OCI-LY3 (cell line): ENCODE data around the gene FAM89B.

Experiments used
- H2AFZ ChIP-seq: fragments of 200-600, 300-600 bp; shearing (Covaris generic); 2 replicates; pipeline ENCODE4 v1.6.0; 2014; ENCODE audit warnings: antibody characterized with exemption, low read depth, low read length
- H3K27ac ChIP-seq: fragments of 200-600, 300-600 bp; sonication (generic); 2 replicates; pipeline ENCODE4 v1.5.1; 2014; ENCODE audit warnings: mild to moderate bottlenecking, low read length, moderate library complexity, mixed read lengths
- H3K27me3 ChIP-seq: fragments of 200-600, 300-600 bp; sonication (generic); 2 replicates; pipeline ENCODE4 v1.6.1; 2014; ENCODE audit warnings: low read depth, low read length, mixed read lengths
- H3K36me3 ChIP-seq: fragments of 200-600, 300-600 bp; sonication (generic); replicated peaks from 2 replicates; pipeline ENCODE3; 2014; ENCODE audit warnings: low read depth, low read length, mixed read lengths
- H3K4me1 ChIP-seq: fragments of 300-600, 200-600 bp; sonication (generic); 2 replicates; pipeline ENCODE4 v1.6.1; 2014; ENCODE audit warnings: low read length, mixed read lengths
- H3K4me2 ChIP-seq: fragments of 200-600, 300-600 bp; sonication (generic); 2 replicates; pipeline ENCODE4 v1.6.1; 2014; ENCODE audit warnings: low read length, mixed read lengths
- H3K4me3 ChIP-seq: fragments of 300-600, 200-600 bp; sonication (generic); 2 replicates; pipeline ENCODE4 v1.5.1; 2014; ENCODE audit warnings: antibody characterized with exemption, mild to moderate bottlenecking, low read length, moderate library complexity
- H3K79me2 ChIP-seq: fragments of 300-600, 200-600 bp; shearing (Covaris generic); 2 replicates; pipeline ENCODE4 v1.6.1; 2014; ENCODE audit warnings: mild to moderate bottlenecking, low read length, mixed read lengths
- H3K9ac ChIP-seq: fragments of 300-600, 200-600 bp; shearing (Covaris generic); 2 replicates; pipeline ENCODE4 v1.6.0; 2014; ENCODE audit warnings: mild to moderate bottlenecking, low read length, moderate library complexity
- H3K9me3 ChIP-seq: fragments of 200-600, 300-600 bp; shearing (Covaris generic); 2 replicates; pipeline ENCODE4 v1.6.1; 2014; ENCODE audit warnings: low read length, mixed read lengths; ENCODE audit not compliant: insufficient read depth
- H4K20me1 ChIP-seq: fragments of 200-600, 300-600 bp; sonication (generic); 2 replicates; pipeline ENCODE4 v1.6.1; 2016; ENCODE audit warnings: low read length, mixed read lengths; ENCODE audit not compliant: insufficient read depth
- EZH2phosphoT487 ChIP-seq: fragments of 200-600 bp; shearing (Covaris generic); IDR thresholded peaks from 2 replicates; pipeline ENCODE4 v1.6.1; 2018; ENCODE audit warnings: antibody characterized with exemption, mixed run types, low read depth
- TF ChIP-seq, protein P1 (sequence below): fragments of 200-600, 300-600 bp; sonication (generic); IDR thresholded peaks from 2 replicates; pipeline ENCODE4 v1.5.1; 2014; ENCODE audit warnings: antibody characterized with exemption, low read length, low read depth

FAM89B gene

DNA sequence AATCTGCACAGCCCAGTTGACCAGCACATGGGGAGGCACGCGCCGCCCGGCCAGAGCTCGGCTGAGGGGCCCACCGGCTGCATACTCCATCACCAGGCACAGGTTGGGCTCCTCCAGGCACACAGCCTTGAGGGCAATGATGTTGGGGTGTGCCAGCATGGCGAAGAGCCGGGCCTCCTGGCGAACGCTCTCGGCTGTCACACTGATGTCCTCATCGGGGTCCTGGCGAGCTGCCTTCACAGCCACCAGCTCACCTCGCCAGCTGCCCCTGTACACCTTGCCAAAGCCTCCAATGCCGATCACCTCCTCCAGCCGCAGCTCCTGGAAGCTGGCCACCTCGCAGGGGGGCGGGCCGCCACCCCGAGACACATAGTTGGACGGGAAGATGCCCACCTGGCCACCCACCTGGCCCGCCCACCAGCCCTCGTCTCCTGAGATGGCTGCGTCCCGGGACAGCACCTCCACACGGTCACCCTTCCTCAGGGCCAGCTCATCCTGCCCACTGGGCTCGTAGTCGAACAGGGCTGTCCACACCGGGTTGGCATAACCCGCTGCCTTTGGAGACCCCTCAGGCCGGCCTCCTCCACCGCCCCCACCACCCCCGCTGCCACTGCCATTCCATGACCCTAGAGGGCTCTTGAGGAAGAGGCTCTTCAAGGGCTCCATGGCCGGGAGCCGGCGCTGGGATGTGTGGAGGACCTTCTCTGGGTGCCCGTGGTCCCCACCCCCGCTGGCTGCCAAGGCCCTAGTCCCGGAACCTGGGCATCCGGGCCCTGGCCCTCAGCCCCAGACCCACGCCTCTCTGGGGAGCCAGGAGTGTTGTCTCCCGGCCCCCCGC lies 41.0 kb downstream of the FAM89B start:
- no peaks in the 10 kb centered on the region for H3K9me3 ChIP-seq
- peak overlapping the region; percentile 76 for H3K27ac ChIP-seq
- peaks cover 23% of the 10 kb centered on the region for H3K36me3 ChIP-seq
- H2AFZ ChIP-seq = no peak overlapping the region
- no peak for TF ChIP-seq EZH2phosphoT487
- TF ChIP-seq, protein P1, sequence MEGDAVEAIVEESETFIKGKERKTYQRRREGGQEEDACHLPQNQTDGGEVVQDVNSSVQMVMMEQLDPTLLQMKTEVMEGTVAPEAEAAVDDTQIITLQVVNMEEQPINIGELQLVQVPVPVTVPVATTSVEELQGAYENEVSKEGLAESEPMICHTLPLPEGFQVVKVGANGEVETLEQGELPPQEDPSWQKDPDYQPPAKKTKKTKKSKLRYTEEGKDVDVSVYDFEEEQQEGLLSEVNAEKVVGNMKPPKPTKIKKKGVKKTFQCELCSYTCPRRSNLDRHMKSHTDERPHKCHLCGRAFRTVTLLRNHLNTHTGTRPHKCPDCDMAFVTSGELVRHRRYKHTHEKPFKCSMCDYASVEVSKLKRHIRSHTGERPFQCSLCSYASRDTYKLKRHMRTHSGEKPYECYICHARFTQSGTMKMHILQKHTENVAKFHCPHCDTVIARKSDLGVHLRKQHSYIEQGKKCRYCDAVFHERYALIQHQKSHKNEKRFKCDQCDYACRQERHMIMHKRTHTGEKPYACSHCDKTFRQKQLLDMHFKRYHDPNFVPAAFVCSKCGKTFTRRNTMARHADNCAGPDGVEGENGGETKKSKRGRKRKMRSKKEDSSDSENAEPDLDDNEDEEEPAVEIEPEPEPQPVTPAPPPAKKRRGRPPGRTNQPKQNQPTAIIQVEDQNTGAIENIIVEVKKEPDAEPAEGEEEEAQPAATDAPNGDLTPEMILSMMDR = no peak
- peak overlapping the region; percentile 79 for H3K4me3 ChIP-seq
- peak overlapping the region; percentile 92 for H3K9ac ChIP-seq
- no peaks in the 10 kb centered on the region for H3K27me3 ChIP-seq
- H3K79me2 ChIP-seq = peaks cover 72% of the 10 kb centered on the region
- H3K4me1 ChIP-seq = peaks cover 31% of the 10 kb centered on the region
- H4K20me1 ChIP-seq = peaks cover 13% of the 10 kb centered on the region
- H3K4me2 ChIP-seq = peak overlapping the region; percentile 62

DNA sequence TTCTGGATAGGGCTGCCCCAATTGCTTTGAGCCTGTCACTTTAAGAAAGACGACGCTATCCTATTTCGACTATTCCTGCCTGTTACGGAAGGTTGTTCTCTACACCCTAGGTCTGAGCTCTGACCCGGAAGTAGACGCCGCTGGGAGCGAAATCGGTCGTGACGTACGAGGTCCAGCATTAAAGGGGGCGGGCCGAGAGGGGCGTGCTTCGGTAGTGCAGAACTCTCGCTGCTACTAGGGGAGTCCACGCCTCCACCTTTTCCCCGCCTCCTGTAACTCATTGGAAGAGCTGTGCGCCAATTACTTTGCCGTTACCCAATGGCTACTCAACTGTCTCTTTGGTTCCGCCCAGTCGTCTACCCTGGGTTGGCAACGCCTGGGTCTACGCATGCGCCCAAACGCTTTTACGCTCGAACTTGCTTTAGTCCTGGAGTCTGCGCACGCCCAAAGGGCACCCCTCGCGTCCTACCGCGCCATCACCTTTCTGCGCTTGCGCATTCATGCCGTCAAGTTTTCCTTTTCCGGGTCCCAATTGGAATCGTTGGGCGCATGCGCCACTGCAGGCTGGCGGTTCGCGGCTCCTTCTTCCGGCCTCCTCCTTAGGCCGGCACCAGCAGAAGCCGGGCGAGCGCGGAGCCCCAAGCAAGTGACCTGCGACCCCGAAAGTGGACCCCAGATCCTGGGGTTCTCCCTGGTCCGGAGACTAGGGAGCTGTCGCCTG lies 43.1 kb downstream of the FAM89B start, which contains the start of gene PCNX3:
Gene PCNX3, plus strand, starts transcription at position 548 of the 721 bp plus-strand sequence. CDS start 536 bp downstream, outside the sequence.
- H3K79me2 ChIP-seq = peaks cover 76% of the 10 kb centered on the region
- H2AFZ ChIP-seq = no peak within 1 kb of the TSS

DNA sequence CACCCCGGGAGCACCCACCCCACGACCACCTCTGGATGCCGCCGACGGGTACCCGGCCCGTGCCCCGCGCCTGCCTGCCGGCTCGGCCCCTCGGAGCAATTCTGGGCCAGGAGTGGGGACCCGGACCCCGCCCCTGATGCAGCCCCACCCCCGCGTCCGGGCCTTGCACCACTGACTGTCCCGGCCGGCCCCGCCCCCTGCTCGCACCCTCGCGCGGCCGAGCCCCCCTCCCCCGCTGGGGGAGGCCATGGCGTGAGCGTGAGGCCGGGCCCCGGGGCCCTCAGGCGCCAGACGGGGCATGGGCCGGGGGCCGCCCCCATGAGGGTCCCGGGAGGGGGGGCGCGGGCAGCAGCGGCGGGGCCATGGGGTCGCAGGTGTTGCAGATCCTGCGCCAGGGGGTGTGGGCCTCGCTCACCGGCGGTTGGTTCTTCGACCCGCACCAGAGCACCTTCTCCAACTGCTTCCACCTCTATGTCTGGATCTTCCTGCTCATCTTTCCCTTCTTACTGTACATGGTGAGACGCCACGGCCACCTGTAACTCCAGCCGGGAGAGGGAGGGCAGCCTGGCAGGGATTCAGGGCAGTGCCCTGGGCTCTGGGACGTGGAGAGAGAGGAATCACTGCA lies 43.7 kb downstream of the FAM89B start:
- H3K36me3 ChIP-seq = peaks cover 34% of the 10 kb centered on the region
- H2AFZ ChIP-seq = no peak overlapping the region
- peaks cover 31% of the 10 kb centered on the region for H3K4me1 ChIP-seq
- TF ChIP-seq EZH2phosphoT487 = no peak
- TF ChIP-seq, protein P1 = no peak
- H3K27ac ChIP-seq = peak overlapping the region; percentile 76
- H3K9ac ChIP-seq = peak overlapping the region; percentile 82
- H3K4me3 ChIP-seq = peak overlapping the region; percentile 79
- peaks cover 70% of the 10 kb centered on the region for H3K79me2 ChIP-seq
- no peaks in the 10 kb centered on the region for H3K27me3 ChIP-seq
- peak overlapping the region; percentile 100 for H3K4me2 ChIP-seq
- peaks cover 9% of the 10 kb centered on the region; the same call in 1 of the 2 replicates for H4K20me1 ChIP-seq
- no peaks in the 10 kb centered on the region for H3K9me3 ChIP-seq

More for the DNA sequence above, 43.1 kb downstream of the FAM89B start, which contains the start of gene PCNX3:
- Histone ChIP-seq H3K4me3 (peak within 1 kb of the TSS; percentile 79), H3K9me3 (no peaks in the 10 kb centered on the region), H3K4me1 (peaks cover 31% of the 10 kb centered on the region), H3K27me3 (no peaks in the 10 kb centered on the region), H3K27ac (peak within 1 kb of the TSS; percentile 76), H4K20me1 (peaks cover 9% of the 10 kb centered on the region; the same call in 1 of the 2 replicates), H3K36me3 (peaks cover 33% of the 10 kb centered on the region), H3K9ac (peak within 1 kb of the TSS; percentile 92), H3K4me2 (peak within 1 kb of the TSS; percentile 100)
- TF ChIP-seq, protein P1 = no peak
- no peak for TF ChIP-seq EZH2phosphoT487
